Ishikawa (cell line): Measurements from ENCODE around the gene ANKRD6.
A peak's percentile ranks its signal among the peaks of the same experiment; 100 is the strongest.

Experiments
- CEBPB ChIP-seq: IDR thresholded peaks from 2 replicates; pipeline ENCODE4 v1.6.1; 2012
- CREB1 ChIP-seq: IDR thresholded peaks from 2 replicates; pipeline ENCODE4 v1.6.1; 2012; ENCODE audit warnings: low read depth
- EGR1 ChIP-seq: IDR thresholded peaks from 2 replicates; pipeline ENCODE4 v1.6.1; 2012
- EP300 ChIP-seq: IDR thresholded peaks from 2 replicates; pipeline ENCODE4 v1.6.1; 2012; ENCODE audit warnings: borderline replicate concordance
- FOXM1 ChIP-seq: IDR thresholded peaks from 2 replicates; pipeline ENCODE4 v1.6.1; 2012; ENCODE audit warnings: low read depth, borderline replicate concordance
- NFIC ChIP-seq: IDR thresholded peaks from 2 replicates; pipeline ENCODE4 v1.6.1; 2012
- RAD21 ChIP-seq: IDR thresholded peaks from 2 replicates; pipeline ENCODE4 v1.6.1; 2012; ENCODE audit warnings: low read depth
- TAF1 ChIP-seq: IDR thresholded peaks from 2 replicates; pipeline ENCODE4 v1.6.1; 2012; ENCODE audit warnings: low read depth, mild to moderate bottlenecking
- TCF12 ChIP-seq: IDR thresholded peaks from 2 replicates; pipeline ENCODE4 v1.6.1; 2012; ENCODE audit warnings: low read depth
- TEAD4 ChIP-seq: IDR thresholded peaks from 2 replicates; pipeline ENCODE4 v1.6.1; 2012
- YY1 ChIP-seq: IDR thresholded peaks from 2 replicates; pipeline ENCODE4 v1.6.1; 2012; ENCODE audit warnings: low read depth
- ZBTB7A ChIP-seq: IDR thresholded peaks from 2 replicates; pipeline ENCODE4 v1.6.1; 2012; ENCODE audit warnings: low read depth
- TF ChIP-seq, protein P1 (sequence below): IDR thresholded peaks from 2 replicates; pipeline ENCODE4 v1.6.1; 2012
- TF ChIP-seq, protein P2 (sequence below): IDR thresholded peaks from 2 replicates; pipeline ENCODE4 v1.6.1; 2012; ENCODE audit warnings: low read depth, mild to moderate bottlenecking
- TF ChIP-seq, protein P3 (sequence below): IDR thresholded peaks from 2 replicates; pipeline ENCODE4 v1.6.1; 2012

Gene ANKRD6

DNA sequence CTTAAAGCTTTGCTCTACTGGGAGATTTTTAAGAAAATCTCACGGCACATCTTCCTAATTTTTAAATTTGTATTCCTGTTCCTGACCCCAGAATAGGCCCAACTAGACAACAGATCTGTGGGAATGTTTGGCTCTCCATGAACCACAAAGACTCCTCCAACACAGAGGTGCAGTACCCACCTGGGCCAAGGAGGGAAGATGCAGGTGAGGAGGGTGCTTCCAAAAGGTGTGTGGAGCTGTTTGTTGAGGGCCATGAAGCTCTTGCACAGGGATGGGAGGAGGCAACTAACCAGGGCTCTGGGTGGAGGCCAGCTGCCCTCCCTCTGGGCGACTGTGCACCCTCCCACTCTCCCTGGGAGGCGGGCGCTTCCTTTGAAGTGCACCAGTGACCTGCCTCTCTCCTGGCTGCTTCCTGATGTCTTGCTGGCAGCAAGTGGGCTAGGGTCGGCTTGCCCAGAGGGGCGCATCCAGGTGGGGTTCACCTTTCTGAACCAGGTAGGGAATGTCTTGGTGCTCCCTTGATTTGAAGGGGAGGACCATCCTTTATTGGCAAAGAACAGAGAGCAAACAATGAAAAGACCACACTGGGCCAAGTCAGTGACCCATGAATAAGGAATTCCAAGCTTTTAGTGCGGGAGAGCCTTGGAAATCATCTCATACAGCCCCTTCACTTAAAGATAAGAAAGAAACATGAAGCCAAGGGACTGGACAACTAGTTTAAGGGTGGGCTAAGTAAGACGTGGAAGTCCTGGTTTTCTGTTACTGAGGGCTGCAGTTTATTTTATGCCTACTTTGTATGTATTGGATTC is 76.0 kb downstream of the ANKRD6 start:
- TF ChIP-seq EP300 (peak; percentile 63), TAF1 (no peak), TEAD4 (peak; percentile 54), TCF12 (peak; percentile 82; the same call in 1 of the 2 replicates), ZBTB7A (peak; percentile 97), RAD21 (no peak), CEBPB (no peak), NFIC (peak; percentile 91), CREB1 (no peak), EGR1 (no peak), FOXM1 (no peak), YY1 (no peak)
- TF ChIP-seq, protein P1, sequence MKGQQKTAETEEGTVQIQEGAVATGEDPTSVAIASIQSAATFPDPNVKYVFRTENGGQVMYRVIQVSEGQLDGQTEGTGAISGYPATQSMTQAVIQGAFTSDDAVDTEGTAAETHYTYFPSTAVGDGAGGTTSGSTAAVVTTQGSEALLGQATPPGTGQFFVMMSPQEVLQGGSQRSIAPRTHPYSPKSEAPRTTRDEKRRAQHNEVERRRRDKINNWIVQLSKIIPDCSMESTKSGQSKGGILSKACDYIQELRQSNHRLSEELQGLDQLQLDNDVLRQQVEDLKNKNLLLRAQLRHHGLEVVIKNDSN: no peak
- TF ChIP-seq, protein P2, sequence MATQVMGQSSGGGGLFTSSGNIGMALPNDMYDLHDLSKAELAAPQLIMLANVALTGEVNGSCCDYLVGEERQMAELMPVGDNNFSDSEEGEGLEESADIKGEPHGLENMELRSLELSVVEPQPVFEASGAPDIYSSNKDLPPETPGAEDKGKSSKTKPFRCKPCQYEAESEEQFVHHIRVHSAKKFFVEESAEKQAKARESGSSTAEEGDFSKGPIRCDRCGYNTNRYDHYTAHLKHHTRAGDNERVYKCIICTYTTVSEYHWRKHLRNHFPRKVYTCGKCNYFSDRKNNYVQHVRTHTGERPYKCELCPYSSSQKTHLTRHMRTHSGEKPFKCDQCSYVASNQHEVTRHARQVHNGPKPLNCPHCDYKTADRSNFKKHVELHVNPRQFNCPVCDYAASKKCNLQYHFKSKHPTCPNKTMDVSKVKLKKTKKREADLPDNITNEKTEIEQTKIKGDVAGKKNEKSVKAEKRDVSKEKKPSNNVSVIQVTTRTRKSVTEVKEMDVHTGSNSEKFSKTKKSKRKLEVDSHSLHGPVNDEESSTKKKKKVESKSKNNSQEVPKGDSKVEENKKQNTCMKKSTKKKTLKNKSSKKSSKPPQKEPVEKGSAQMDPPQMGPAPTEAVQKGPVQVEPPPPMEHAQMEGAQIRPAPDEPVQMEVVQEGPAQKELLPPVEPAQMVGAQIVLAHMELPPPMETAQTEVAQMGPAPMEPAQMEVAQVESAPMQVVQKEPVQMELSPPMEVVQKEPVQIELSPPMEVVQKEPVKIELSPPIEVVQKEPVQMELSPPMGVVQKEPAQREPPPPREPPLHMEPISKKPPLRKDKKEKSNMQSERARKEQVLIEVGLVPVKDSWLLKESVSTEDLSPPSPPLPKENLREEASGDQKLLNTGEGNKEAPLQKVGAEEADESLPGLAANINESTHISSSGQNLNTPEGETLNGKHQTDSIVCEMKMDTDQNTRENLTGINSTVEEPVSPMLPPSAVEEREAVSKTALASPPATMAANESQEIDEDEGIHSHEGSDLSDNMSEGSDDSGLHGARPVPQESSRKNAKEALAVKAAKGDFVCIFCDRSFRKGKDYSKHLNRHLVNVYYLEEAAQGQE: no peak
- TF ChIP-seq, protein P3, sequence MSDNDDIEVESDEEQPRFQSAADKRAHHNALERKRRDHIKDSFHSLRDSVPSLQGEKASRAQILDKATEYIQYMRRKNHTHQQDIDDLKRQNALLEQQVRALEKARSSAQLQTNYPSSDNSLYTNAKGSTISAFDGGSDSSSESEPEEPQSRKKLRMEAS: no peak

DNA sequence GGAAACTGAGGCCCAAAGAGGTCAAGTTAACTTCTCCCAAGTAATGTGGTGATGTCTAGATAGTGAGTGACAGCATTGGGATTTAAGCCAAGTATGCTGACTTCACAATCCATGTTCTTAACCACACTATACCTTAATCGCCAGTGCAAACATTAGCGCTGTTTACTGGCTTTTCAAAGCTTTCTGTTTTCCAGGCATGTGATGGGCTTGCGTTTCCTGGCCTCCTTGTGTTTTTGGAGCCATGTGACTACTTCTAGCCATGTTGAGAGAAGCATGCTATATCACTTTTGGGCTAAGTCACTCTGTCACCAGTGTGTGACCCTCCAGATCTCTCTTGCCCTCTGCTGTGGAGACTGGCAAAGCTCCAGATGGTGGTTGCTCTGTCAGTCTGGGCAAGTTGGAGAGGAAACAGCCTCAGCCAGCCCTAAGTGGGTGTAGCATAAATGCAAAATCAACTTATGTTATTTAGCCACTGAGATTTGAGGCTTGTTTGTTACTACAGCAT is 76.9 kb downstream of the ANKRD6 start:
- TF ChIP-seq EP300 (no peak), CEBPB (no peak), FOXM1 (no peak), TEAD4 (no peak), EGR1 (no peak), RAD21 (no peak), TCF12 (no peak), CREB1 (no peak), ZBTB7A (no peak), TAF1 (no peak), YY1 (no peak), NFIC (peak; percentile 51; the same call in 1 of the 2 replicates)
- TF ChIP-seq, protein P1: peak; percentile 44; the same call in 1 of the 2 replicates
- TF ChIP-seq, protein P2: no peak
- TF ChIP-seq, protein P3: peak; percentile 28; the same call in 1 of the 2 replicates

DNA sequence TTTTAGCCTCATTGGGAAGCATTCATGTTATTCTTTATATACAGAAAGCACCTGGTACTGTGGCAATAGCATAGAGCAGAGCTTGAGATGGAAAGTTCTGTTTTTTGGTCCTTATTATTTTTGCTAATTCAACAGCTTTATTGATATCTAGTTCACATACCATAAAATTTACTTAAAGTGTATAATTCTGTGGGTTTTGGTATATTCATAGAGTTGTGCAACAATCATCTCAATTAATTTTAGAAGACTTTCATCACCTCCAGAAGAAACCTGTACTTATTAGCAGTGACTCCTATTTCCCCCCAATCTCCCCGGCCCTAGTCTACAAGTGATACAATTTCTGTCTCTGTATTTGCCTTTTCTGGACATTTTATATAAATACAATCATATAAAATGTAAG is 77.4 kb downstream of the ANKRD6 start:
- no peak for TF ChIP-seq EGR1
- no peak for TF ChIP-seq TEAD4
- TF ChIP-seq EP300: no peak
- TF ChIP-seq TCF12: no peak
- no peak for TF ChIP-seq TAF1
- no peak for TF ChIP-seq YY1
- TF ChIP-seq CEBPB: peak; percentile 82
- no peak for TF ChIP-seq FOXM1

DNA sequence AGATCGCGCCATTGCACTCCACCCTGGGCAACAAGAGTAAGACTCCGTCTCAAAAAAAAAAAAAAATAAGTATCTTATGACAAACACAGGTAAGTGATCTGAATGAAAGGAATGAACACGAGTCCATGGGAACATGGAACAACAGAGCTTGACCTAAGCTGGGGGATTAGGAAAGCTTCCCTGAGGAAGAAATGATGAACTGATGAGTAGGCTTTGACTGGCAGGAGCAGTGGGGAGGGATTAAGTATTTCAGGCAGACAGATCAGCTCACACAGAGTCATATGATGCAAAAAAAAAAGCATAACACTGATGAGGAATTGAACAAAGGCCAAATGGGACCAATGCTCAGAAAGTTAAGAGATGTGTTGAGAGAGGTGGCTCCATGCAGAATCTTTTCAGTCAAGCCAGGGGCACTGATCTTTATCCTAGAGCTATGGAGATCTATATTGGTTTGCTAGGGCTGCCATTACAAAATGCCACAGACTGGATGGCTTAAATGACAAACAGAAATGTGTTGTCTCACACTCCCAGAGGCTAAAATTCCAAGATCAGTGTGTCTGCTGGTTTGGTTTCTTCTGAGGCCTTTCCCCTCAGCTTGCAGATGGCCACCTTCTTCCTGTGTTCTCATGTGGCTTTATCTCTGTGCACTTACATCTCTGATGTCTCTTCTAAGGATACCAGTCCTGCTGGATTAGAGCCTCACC is 85.6 kb downstream of the ANKRD6 start:
- TF ChIP-seq TCF12: no peak
- TF ChIP-seq CEBPB: no peak
- no peak for TF ChIP-seq TEAD4
- no peak for TF ChIP-seq ZBTB7A
- no peak for TF ChIP-seq YY1
- no peak for TF ChIP-seq NFIC
- TF ChIP-seq EP300: no peak
- no peak for TF ChIP-seq EGR1
- TF ChIP-seq, protein P3: no peak
- no peak for TF ChIP-seq RAD21
- TF ChIP-seq CREB1: no peak
- TF ChIP-seq FOXM1: no peak
- no peak for TF ChIP-seq TAF1
- TF ChIP-seq, protein P2: no peak
- TF ChIP-seq, protein P1: no peak
